SK-N-SH (cell line): Measurements from ENCODE around the gene SH3BGR.

Experiments used
- CTCF ChIP-seq: fragments of 200-600 bp; sonication (generic); IDR thresholded peaks from 2 replicates; pipeline ENCODE4 v1.6.1; 2017; ENCODE audit warnings: antibody characterized with exemption, mild to moderate bottlenecking, moderate library complexity
- EP300 ChIP-seq, 2 experiments: IDR thresholded peaks; 2 replicates each; pipeline versions ENCODE4 v1.4.0 to v1.6.1; 2012; ENCODE audit warnings: borderline replicate concordance in 1 of 2, low read depth in 1 of 2, low read length in 1 of 2
- FOXM1 ChIP-seq: IDR thresholded peaks from 2 replicates; pipeline ENCODE4 v1.4.0; 2012; ENCODE audit warnings: low read depth, mild to moderate bottlenecking
- POLR2AphosphoS5 ChIP-seq: IDR thresholded peaks from 2 replicates; pipeline ENCODE4 v1.6.1; 2012; ENCODE audit warnings: low read depth, low read length
- SMC3 ChIP-seq: IDR thresholded peaks from 2 replicates; pipeline ENCODE4 v1.6.1; 2012; ENCODE audit warnings: low read depth, low read length, improper control_type of control experiment
- USF1 ChIP-seq: IDR thresholded peaks from 2 replicates; pipeline ENCODE4 v1.4.0; 2012; ENCODE audit warnings: low read depth, borderline replicate concordance
- YY1 ChIP-seq: IDR thresholded peaks from 2 replicates; pipeline ENCODE4 v1.4.0; 2012; ENCODE audit warnings: low read depth, mild to moderate bottlenecking

GRCh38 chr21:39445321-39446269, 6.2 kb upstream of the SH3BGR start, which contains the start of gene LCA5L:
- TF ChIP-seq CTCF: peak; percentile 23; the same call in 1 of the 2 replicates
- TF ChIP-seq YY1: no peak
- TF ChIP-seq EP300 (IDR thresholded peaks at IDR 0.05; ENCODE audit: borderline replicate concordance in 1 of 2, low read depth in 1 of 2, low read length in 1 of 2): peak in 1 of 2 experiments; percentile 16; a peak in 1 of 4 replicates
- no peak for TF ChIP-seq FOXM1
- 0 out of 2 replicates have a peak, but pooled peaks have one; percentile 6 for TF ChIP-seq SMC3
- TF ChIP-seq POLR2AphosphoS5: peak; percentile 70
- TF ChIP-seq USF1: no peak
